Uterus (tissue), 4 donors: ENCODE data around the gene CHRM1. TPM values are rescaled to one million over a fixed set of nuclear protein-coding genes. Genes with fewer than 3 reads are reported as not detected.
"Not testable (repeated sequence)": the region's sequence is repeated elsewhere in the genome, so short reads cannot be mapped to it uniquely, and the experiment has no call there.

ENCODE experiments used
- DNase-seq, 2 donors: peaks; one replicate each; pipeline ENCODE4 v3.0.0-alpha.2; 2019 to 2020
- H3K27ac ChIP-seq, 2 donors: fragments of 200-600 bp; sonication (generic); 1 replicate in 1 of 2; 2 replicates in 1 of 2; pipeline ENCODE4 v1.5.1; 2016 to 2018
- H3K27me3 ChIP-seq, 2 donors: fragments of 200-600 bp; sonication (generic); one replicate each; pipeline ENCODE4 v1.5.1; 2018 to 2019; ENCODE audit warnings: control low read depth in 1 of 2
- H3K36me3 ChIP-seq, 2 donors: fragments of 200-600 bp; sonication (generic); one replicate each; pipeline ENCODE4 v1.5.1; 2019; ENCODE audit warnings: control low read depth in 1 of 2
- H3K4me1 ChIP-seq, 2 donors: fragments of 200-600 bp; sonication (generic); one replicate each; pipeline ENCODE4 v1.5.1; 2018 to 2019; ENCODE audit warnings: control low read depth in 1 of 2
- H3K4me3 ChIP-seq, 2 donors: fragments of 200-600 bp; sonication (generic); 1 replicate in 1 of 2; 2 replicates in 1 of 2; pipeline ENCODE4 v1.5.1; 2018 to 2019; ENCODE audit warnings: mild to moderate bottlenecking in 1 of 2
- H3K9me3 ChIP-seq, 2 donors: fragments of 200-600 bp; sonication (generic); one replicate each; pipeline ENCODE4 v1.5.1; 2019; ENCODE audit warnings: control low read depth in 1 of 2
- POLR2A ChIP-seq, 2 donors: fragments of 450-650 bp; IDR thresholded peaks; one replicate each; pipeline ENCODE4 v1.6.1; 2016; ENCODE audit warnings: antibody characterized with exemption in 2 of 2, mild to moderate bottlenecking in 1 of 2, moderate library complexity in 1 of 2
- intact Hi-C: fragments of 100-400 bp; cut with DNase I; formaldehyde crosslinking; loops from one replicate; pipeline ENCODE4 v1.15.1; 2023; ENCODE audit warnings: low total_unique reads
- total RNA-seq, 4 donors: library from RNA; depleted of rRNA in 3 of 4; stranded (reverse); fragments of >200 nt in 3 of 4; gene quantifications; one replicate each; pipeline versions ENCODE4 v1.1.0 to v1.2.4, GENCODE V29; 2014 to 2023
- TF ChIP-seq, protein P1 (sequence below), 4 experiments: fragments of 200-600 bp in 2 of 4; fragments of 450-650 bp in 2 of 4; sonication (generic) in 2 of 4; IDR thresholded peaks; one replicate each; pipeline ENCODE4 v1.5.1; 2016 to 2019; ENCODE audit warnings: antibody characterized with exemption in 4 of 4, mild to moderate bottlenecking in 2 of 4, moderate library complexity in 1 of 4
- donor health status: DM: yes; HTN: yes; CAD: no.

Gene CHRM1
- total RNA-seq, 4 donors from 2014 or later, result 1.3 TPM; not detected in 3

DNA sequence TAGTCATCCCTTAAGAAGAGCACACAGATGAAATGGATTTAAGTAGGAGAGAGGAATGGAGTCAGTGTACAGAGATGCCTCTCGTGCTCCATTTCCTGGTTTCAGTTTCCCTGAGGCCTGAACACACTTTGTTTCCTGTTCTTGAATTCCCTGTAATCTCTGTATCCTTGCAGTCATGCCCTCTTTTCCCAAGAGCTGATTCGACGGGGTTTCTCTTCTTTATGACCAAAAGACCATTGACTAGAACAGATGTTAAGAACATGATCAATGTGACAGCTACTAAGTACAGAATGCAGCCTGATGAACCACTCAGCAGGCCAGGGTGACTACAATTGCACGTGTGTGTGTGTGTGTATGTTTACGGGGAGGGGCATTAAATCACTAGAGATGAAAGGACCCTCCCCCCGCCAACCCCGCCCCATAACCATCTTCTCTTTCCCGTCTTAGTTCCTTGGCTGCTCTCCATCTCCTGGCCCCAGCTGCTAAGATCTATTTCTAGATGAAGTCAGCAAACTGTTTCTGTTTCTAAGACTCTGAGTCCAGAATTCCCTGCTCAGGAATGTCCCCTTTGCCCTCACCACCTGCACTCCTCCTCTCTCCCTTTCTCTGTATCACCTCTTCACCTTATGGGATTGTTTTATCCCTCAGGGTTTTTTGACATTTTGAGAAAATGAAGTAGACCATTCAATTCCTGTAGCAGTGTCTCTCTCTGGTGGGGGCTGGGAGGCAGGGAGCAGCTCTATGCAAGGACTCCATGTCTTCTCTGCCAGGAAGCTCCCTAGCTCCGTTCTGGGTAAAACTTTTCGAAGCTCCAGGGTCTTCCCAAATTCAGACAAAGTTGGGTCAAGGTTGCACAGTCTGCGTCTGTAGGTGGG, 37.6 kb upstream of the CHRM1 start:
- TF ChIP-seq, protein P1, sequence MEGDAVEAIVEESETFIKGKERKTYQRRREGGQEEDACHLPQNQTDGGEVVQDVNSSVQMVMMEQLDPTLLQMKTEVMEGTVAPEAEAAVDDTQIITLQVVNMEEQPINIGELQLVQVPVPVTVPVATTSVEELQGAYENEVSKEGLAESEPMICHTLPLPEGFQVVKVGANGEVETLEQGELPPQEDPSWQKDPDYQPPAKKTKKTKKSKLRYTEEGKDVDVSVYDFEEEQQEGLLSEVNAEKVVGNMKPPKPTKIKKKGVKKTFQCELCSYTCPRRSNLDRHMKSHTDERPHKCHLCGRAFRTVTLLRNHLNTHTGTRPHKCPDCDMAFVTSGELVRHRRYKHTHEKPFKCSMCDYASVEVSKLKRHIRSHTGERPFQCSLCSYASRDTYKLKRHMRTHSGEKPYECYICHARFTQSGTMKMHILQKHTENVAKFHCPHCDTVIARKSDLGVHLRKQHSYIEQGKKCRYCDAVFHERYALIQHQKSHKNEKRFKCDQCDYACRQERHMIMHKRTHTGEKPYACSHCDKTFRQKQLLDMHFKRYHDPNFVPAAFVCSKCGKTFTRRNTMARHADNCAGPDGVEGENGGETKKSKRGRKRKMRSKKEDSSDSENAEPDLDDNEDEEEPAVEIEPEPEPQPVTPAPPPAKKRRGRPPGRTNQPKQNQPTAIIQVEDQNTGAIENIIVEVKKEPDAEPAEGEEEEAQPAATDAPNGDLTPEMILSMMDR (IDR thresholded peaks at IDR 0.05), result no peak
- no peak for TF ChIP-seq POLR2A (IDR thresholded peaks at IDR 0.05)
- H3K27me3 ChIP-seq, result no peaks in the 10 kb centered on the region
- DNase-seq, result peak; percentile 57 to 66
- intact Hi-C loops, result no loop called here
- H3K4me1 ChIP-seq, result peaks cover 0 to 5% of the 10 kb centered on the region in 2 donors
- no peaks in the 10 kb centered on the region for H3K9me3 ChIP-seq
- H3K4me3 ChIP-seq, result no peak overlapping the region
- peak overlapping the region; percentile 24 to 28 for H3K27ac ChIP-seq
- no peaks in the 10 kb centered on the region for H3K36me3 ChIP-seq

DNA sequence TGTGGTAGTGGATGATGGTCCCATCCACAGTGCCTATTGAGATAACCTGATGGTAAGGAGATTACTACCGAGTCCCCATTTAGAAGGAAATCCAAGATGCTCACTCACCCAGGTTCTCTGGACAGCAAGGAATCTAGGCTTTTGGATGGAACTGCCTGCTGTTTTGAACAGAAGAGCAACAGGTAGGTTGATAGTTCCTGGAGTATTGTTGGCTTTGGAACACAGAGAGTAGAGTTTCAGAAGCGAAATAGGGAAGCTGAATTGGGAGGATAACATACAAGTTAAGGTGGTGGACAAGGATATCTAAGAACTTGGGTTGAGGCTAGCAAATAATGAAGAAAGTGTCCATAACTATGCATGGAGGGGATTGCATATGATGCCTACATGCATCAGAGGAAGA, 36.0 kb upstream of the CHRM1 start:
- Histone ChIP-seq H3K36me3 (no peaks in the 10 kb centered on the region), H3K4me1 (peaks cover 0 to 5% of the 10 kb centered on the region in 2 donors), H3K27me3 (no peaks in the 10 kb centered on the region), H3K9me3 (no peaks in the 10 kb centered on the region), H3K4me3 (no peak overlapping the region), H3K27ac (no peak overlapping the region)
- no peak for DNase-seq
- intact Hi-C loops, result no loop called here
- TF ChIP-seq, protein P1 (IDR thresholded peaks at IDR 0.05), result no peak
- TF ChIP-seq POLR2A (IDR thresholded peaks at IDR 0.05), result no peak

DNA sequence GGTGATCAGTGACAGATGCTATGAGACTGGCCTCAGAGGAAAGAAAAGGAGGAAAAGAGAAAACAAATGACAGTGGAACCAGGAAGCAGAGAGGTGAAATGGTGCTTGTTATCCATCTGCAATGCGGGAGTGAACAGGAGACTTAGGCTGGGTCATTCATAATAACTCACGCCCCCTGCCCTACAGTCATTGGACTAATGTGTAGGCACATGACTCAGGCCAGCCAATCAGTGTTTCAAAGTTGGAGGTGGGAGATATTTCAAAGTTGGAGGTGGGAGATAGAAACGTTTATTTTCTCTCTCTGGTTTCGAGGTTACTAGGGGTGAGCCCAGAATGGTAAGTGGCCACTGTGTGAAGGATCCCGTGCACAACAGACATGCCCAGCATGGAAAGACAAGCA, 33.3 kb upstream of the CHRM1 start:
- Histone ChIP-seq H3K27ac (no peak overlapping the region), H3K4me3 (no peak overlapping the region), H3K9me3 (no peaks in the 10 kb centered on the region), H3K4me1 (peaks cover 0 to 3% of the 10 kb centered on the region in 2 donors), H3K36me3 (no peaks in the 10 kb centered on the region), H3K27me3 (no peaks in the 10 kb centered on the region)
- TF ChIP-seq POLR2A (IDR thresholded peaks at IDR 0.05), result no peak
- TF ChIP-seq, protein P1 (IDR thresholded peaks at IDR 0.05), result no peak
- intact Hi-C loops, result no loop called here
- DNase-seq, result no peak

DNA sequence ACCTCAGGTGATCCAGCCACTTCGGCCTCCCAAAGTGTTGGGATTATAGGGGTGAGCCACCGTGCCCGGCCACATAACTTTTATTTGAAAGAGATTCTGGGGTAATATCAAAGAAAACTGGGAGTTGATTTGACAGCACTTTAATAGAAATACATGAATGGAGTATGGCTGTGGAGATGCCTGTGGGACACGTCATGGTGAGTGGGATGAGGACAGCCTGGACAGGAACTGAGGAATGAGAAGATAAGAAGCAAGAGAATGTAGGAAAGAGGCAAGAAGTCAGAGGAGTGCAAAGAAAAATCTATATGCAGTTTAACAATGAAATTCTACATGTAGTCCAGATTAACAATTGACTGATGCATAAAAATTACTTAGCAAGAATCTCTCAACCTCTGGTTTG, 32.6 kb upstream of the CHRM1 start:
- Histone ChIP-seq H3K9me3 (no peaks in the 10 kb centered on the region), H3K4me1 (no peaks in the 10 kb centered on the region), H3K27me3 (no peaks in the 10 kb centered on the region), H3K36me3 (no peaks in the 10 kb centered on the region), H3K4me3 (no peak overlapping the region), H3K27ac (no peak overlapping the region)
- intact Hi-C loops, result no loop called here
- no peak for DNase-seq
- TF ChIP-seq POLR2A (IDR thresholded peaks at IDR 0.05), result no peak
- TF ChIP-seq, protein P1 (IDR thresholded peaks at IDR 0.05), result no peak

DNA sequence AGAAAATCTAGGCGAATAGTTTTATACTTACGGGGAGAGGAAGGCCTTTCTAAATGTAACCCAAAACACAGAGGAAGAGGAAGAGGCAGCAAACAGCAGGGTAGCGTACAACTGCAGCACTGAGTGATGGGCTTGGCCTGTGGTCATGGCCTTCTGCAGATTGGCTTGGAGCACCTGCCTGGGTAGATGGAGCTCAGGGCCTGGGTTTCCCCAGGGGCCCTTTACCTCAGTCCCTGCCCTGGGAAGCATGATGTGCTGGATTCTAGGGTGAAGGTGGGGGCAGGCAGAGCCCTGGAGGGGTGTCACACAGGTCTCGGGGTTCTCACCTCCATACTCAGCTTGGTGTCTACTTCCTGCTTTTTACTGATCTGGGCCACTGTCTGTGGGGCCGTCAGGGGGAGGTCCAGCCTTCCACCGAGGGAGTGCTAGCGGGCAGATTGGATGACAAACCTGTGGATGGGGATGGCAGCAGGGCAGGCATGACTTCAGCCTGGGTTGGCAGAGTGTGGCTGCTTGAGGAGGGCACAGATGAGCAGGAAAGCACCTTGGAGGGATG, 27.7 kb upstream of the CHRM1 start:
- DNase-seq, result no peak
- Histone ChIP-seq H3K4me3 (no peak overlapping the region), H3K36me3 (no peaks in the 10 kb centered on the region), H3K9me3 (no peaks in the 10 kb centered on the region), H3K27me3 (no peaks in the 10 kb centered on the region), H3K27ac (no peak overlapping the region), H3K4me1 (no peaks in the 10 kb centered on the region)
- intact Hi-C loops, result no loop called here
- TF ChIP-seq, protein P1 (IDR thresholded peaks at IDR 0.05), result no peak
- no peak for TF ChIP-seq POLR2A (IDR thresholded peaks at IDR 0.05)

DNA sequence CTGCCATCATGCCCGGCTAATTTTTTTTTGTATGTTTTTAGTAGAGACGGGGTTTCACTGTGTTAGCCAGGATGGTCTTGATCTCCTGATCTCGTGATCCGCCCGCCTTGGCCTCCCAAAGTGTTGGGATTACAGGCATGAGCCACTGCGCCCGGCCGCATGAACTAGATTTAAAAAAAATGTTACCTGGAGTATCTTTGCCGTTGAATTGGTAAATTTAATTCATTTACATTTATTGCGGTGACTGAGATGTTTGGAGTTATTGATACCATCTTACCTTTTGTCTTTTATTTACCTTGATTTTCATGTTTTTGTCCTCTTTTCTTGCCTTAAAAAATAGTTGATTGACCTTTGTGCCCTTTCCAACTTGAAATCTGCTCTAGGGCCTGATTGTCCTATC, 24.4 kb upstream of the CHRM1 start:
- H3K9me3 ChIP-seq, DNase-seq, H3K36me3 ChIP-seq, H3K4me3 ChIP-seq, intact Hi-C loops, H3K27ac ChIP-seq, H3K27me3 ChIP-seq, H3K4me1 ChIP-seq: not testable (repeated sequence)

DNA sequence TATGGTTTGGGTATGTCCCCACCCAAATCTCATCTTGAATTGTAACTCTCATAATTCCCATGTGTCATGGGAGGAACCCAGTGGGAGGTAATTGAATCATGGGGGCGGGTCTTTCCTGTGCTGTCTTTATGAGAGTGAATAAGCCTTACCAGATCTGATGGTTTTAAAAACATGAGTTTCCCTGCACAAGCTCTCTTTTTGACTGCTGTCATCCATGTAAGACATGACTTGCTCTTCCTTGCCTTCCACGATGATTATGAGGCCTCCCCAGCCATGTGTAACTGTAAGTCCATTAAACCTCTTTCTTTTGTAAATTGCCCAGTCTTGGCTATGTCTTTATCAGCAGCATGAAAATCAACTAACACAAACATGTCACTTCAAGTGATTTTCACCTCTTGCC, 16.4 kb upstream of the CHRM1 start:
- intact Hi-C loops, H3K4me3 ChIP-seq, H3K4me1 ChIP-seq, H3K36me3 ChIP-seq, H3K9me3 ChIP-seq, H3K27me3 ChIP-seq, H3K27ac ChIP-seq, DNase-seq: not testable (repeated sequence)
